ENCODE results near the gene R3HCC1L.

Gene R3HCC1L

GRCh38 chr10:98264378-98265065, 130.1 kb downstream of the R3HCC1L start:
- no peak overlapping the region for H3K27ac ChIP-seq
- TF ChIP-seq CTCF (IDR thresholded peaks at IDR 0.05) = no peak
- peaks cover 53% of the 10 kb centered on the region for H3K27me3 ChIP-seq
- no peaks in the 10 kb centered on the region for H3K36me3 ChIP-seq
- H3K4me3 ChIP-seq (ENCODE audit: low read depth in 1 of 2, low read length in 1 of 2) = no peak overlapping the region
- H3K9me3 ChIP-seq = no peaks in the 10 kb centered on the region
- peaks cover 25 to 35% of the 10 kb centered on the region in 2 experiments for H3K4me1 ChIP-seq (ENCODE audit: control insufficient read depth in 1 of 2, insufficient read depth in 1 of 2, low read depth in 1 of 2, low read length in 1 of 2)

GRCh38 chr10:98265403-98266378, 131.2 kb downstream of the R3HCC1L start:
- H3K36me3 ChIP-seq = no peaks in the 10 kb centered on the region
- no peaks in the 10 kb centered on the region for H3K9me3 ChIP-seq
- TF ChIP-seq CTCF (IDR thresholded peaks at IDR 0.05) = no peak
- no peak overlapping the region for H3K4me3 ChIP-seq (ENCODE audit: low read depth in 1 of 2, low read length in 1 of 2)
- H3K4me1 ChIP-seq (ENCODE audit: control insufficient read depth in 1 of 2, insufficient read depth in 1 of 2, low read depth in 1 of 2, low read length in 1 of 2) = peaks cover 13 to 23% of the 10 kb centered on the region in 2 experiments
- H3K27me3 ChIP-seq = peaks cover 65% of the 10 kb centered on the region
- no peak overlapping the region for H3K27ac ChIP-seq

- Histone ChIP-seq H3K27me3 (peaks cover 74% of the 10 kb centered on the region), H3K4me1 (ENCODE audit: control insufficient read depth in 1 of 2, insufficient read depth in 1 of 2, low read depth in 1 of 2, low read length in 1 of 2) (peaks cover 13 to 22% of the 10 kb centered on the region in 2 experiments), H3K4me3 (ENCODE audit: low read depth in 1 of 2, low read length in 1 of 2) (no peak overlapping the region), H3K36me3 (no peaks in the 10 kb centered on the region), H3K27ac (no peak overlapping the region), H3K9me3 (no peaks in the 10 kb centered on the region)
- TF ChIP-seq CTCF (IDR thresholded peaks at IDR 0.05) = no peak
These were observed 132.2 kb downstream of the R3HCC1L start for GRCh38 chr10:98266647-98267046.

- no peak overlapping the region for H3K27ac ChIP-seq
These were observed 132.8 kb downstream of the R3HCC1L start for GRCh38 chr10:98267069-98267893.

More at GRCh38 chr10:98267069-98267893, 132.8 kb downstream of the R3HCC1L start:
- TF ChIP-seq CTCF (IDR thresholded peaks at IDR 0.05) = no peak
- H3K9me3 ChIP-seq = no peaks in the 10 kb centered on the region
- peaks cover 13 to 22% of the 10 kb centered on the region in 2 experiments for H3K4me1 ChIP-seq (ENCODE audit: control insufficient read depth in 1 of 2, insufficient read depth in 1 of 2, low read depth in 1 of 2, low read length in 1 of 2)
- no peaks in the 10 kb centered on the region for H3K36me3 ChIP-seq
- H3K4me3 ChIP-seq (ENCODE audit: low read depth in 1 of 2, low read length in 1 of 2) = no peak overlapping the region
- peaks cover 78% of the 10 kb centered on the region for H3K27me3 ChIP-seq
